ENCODE results near the gene ARL4C.
"Not testable (repeated sequence)": the region's sequence is repeated elsewhere in the genome, so short reads cannot be mapped to it uniquely, and the experiment has no call there.

Gene ARL4C

GRCh38 chr2:234476766-234477165 is 20.1 kb downstream of the ARL4C start:
- no peak for DNase-seq (ENCODE audit: low read depth in 2 of 2)

GRCh38 chr2:234474654-234475053 is 22.2 kb downstream of the ARL4C start:
- no peak for DNase-seq (ENCODE audit: low read depth in 2 of 2)

GRCh38 chr2:234472155-234472554 is 24.7 kb downstream of the ARL4C start:
- no peak for DNase-seq (ENCODE audit: low read depth in 2 of 2)

- no peak for DNase-seq (ENCODE audit: low read depth in 2 of 2)
Measured at GRCh38 chr2:234469972-234470371, 26.9 kb downstream of the ARL4C start.

DNA sequence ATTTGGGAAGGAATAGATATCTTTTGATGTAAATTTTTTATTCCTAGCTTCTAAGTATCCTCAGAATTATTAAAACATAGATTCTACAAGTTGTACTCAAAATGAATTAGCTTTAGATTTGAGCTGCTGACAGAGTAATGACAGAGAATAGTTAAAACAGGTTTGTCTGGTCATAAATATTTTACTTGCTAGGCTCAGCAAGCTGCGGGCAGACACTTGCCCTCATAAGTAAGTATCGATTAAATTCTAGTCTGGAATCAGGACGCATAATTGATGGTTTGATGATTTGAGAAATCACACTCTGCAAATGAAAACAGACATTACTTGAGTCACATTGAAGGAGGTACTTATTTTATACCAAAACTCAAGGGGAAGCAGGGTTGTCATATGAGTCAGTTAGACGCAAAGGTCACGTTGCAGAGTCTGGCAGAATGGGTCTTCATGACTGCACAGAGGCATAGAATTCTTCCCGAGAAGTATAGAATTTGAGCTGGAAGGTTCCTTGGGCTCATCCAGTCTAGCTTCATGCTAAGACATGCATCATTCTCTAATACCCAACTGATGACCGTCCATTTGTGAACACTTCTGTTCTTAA is 27.5 kb downstream of the ARL4C start:
- DNase-seq (ENCODE audit: low read depth in 2 of 2), result no peak

- DNase-seq (ENCODE audit: low read depth in 2 of 2), result no peak
Measured at GRCh38 chr2:234468503-234468902, 28.4 kb downstream of the ARL4C start.

- DNase-seq (ENCODE audit: low read depth in 2 of 2), result no peak
Measured at GRCh38 chr2:234467289-234467688, 29.6 kb downstream of the ARL4C start.

DNA sequence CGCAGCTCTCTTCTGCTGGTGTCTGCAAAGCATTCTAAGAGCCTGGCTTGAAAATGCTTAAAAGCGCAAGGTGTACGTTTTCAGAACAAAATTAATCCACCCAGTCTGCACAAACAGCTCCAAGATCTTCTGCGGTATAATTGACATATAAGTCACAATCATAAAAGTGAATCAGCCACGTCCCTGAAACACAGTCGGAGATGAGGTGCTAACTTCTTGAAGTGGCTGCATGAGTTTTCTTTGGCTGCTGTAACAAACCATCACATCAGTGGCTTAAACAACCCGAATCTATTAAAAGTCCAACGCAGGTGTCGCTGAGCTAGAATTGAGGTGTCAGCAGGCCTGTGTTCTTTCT is 32.6 kb downstream of the ARL4C start:
- no peak for DNase-seq (ENCODE audit: low read depth in 2 of 2)

- DNase-seq (ENCODE audit: low read depth in 2 of 2), result peak; percentile 40 to 44
Measured at GRCh38 chr2:234463626-234464290, 33.1 kb downstream of the ARL4C start.

DNA sequence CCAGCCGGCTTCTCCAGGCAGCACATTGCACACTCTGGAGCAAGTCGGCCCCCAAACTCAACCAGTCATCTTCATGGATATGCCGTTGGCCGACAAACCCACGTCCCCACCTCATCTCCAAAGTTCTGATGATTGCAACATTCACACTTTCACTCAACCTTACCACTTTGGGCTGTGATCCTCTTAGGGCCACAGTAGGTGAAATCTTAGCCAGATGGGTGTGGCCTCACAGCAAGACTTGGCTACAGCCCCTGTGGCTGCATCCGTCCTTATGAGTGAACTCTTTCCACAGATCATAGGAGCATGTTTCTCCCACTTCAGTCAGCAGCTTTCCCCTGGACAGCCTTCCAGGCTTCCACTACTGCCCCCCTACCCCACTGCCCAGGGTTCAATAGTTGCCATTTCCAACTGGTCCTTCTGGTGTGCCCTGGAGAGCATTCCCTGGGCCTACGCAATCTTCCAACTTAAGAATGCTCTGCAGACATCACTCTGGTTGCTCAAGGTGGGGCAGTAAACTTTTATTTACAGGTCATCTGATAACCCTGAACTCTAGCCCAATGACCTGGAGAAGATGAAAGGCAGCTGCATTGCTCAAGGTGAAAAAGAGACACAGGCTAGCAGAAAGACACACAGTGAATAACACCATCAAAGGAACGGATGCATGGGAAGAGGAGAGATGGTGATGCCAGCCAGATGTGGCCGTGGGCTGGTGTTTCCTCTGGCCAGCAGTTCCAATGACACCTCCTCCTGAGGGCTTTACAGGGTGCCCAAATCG is 34.5 kb downstream of the ARL4C start:
- DNase-seq (ENCODE audit: low read depth in 2 of 2), result no peak

DNA sequence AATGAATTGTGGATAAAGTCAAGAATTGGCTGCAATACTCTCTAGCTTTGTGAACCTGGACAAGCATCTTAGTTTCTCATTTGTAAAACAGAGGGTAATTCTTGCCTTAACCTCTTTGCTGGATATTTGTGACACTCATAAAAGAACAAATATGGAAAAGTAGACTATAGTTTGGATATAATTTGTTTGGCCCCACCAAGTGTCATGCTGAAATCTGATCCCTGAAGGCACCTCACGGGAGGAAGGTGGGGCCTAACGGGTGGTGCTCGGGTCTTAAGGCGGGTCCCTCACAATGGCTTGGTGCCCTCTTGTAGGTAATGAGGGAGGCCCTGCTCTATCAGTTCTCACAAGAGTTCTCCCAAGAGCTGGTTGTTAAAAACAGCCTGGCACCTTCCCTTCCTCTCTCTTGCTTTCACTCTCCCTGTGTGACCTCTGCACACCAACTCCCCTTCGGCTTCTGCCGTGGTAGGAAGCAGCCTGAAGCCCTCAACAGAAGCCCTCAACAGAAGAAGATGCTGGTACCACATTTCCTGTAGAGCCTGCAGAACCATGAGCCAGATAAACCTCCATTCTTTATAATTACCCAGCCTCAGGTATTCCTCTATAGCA is 37.4 kb downstream of the ARL4C start:
- no peak for DNase-seq (ENCODE audit: low read depth in 2 of 2)

GRCh38 chr2:234458466-234458865 is 38.4 kb downstream of the ARL4C start:
- no peak for DNase-seq (ENCODE audit: low read depth in 2 of 2)

GRCh38 chr2:234457421-234457820 is 39.5 kb downstream of the ARL4C start:
- no peak for DNase-seq (ENCODE audit: low read depth in 2 of 2)

GRCh38 chr2:234455246-234455645 is 41.6 kb downstream of the ARL4C start:
- not testable (repeated sequence) for DNase-seq (ENCODE audit: low read depth in 2 of 2)

GRCh38 chr2:234454433-234454832 is 42.4 kb downstream of the ARL4C start:
- no peak for DNase-seq (ENCODE audit: low read depth in 2 of 2)

- no peak for DNase-seq (ENCODE audit: low read depth in 2 of 2)
Measured at GRCh38 chr2:234453216-234453615, 43.7 kb downstream of the ARL4C start.

GRCh38 chr2:234451852-234452625 is 44.8 kb downstream of the ARL4C start:
- DNase-seq (ENCODE audit: low read depth in 2 of 2), result no peak

- DNase-seq (ENCODE audit: low read depth in 2 of 2), result no peak
Measured at GRCh38 chr2:234451242-234451641, 45.6 kb downstream of the ARL4C start.

- DNase-seq (ENCODE audit: low read depth in 2 of 2), result no peak
Measured at GRCh38 chr2:234450431-234451124, 46.3 kb downstream of the ARL4C start.

DNA sequence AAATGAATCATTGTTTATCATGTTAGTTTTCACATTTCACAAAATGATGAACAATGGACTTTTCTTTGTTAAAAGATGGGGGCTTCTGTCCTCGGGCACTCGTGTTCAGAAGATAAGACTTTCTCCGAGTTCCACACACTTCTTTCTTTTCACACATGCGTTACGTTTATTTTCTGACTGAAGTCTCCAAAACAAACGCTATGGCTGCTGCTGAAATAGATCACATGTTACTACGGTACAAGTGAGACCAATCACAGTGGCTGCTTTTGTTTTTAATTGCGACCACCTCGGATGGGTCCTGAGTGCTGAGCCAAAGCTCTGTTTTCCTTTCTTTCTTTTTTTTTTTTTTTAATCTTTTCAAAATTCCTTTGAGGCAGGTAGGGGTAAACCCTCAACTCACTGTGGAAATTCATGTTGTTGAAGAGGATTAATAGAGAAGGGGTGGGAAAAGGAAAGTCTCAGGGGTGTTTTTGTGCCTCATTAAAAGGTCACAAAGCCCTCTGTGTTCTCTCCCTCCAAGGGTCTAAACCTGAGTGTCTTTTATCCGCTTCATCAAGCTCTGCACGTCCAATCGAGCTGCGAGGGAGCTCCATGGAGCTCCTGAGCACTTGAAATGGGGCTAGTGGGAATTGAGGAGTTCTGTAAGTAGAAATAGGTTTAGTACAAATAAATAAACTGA is 48.2 kb downstream of the ARL4C start:
- DNase-seq (ENCODE audit: low read depth in 2 of 2), result no peak

GRCh38 chr2:234447963-234448362 is 48.9 kb downstream of the ARL4C start:
- no peak for DNase-seq (ENCODE audit: low read depth in 2 of 2)

Data from stimulated activated CD8-positive, alpha-beta memory T cell treated with anti-CD3 and anti-CD28 coated beads, Interleukin-7, amount 100 ng/mL, for 1 hour (primary cell).